Breast epithelium (tissue), 4 donors: ENCODE data around the gene CUEDC2. TPM values are rescaled to one million over a fixed set of nuclear protein-coding genes. Genes with fewer than 3 reads are reported as not detected.

ENCODE experiments used
- DNase-seq, 2 donors: peaks; one replicate each; pipeline ENCODE4 v3.0.0-alpha.2; 2019; ENCODE audit warnings: low spot score in 2 of 2
- H3K27ac ChIP-seq, 2 donors: fragments of 200-600 bp; sonication (generic) in 1 of 2; one replicate each; pipeline ENCODE4 v1.5.1; 2016 to 2019; ENCODE audit warnings: mild to moderate bottlenecking in 1 of 2
- H3K27me3 ChIP-seq, 2 donors: fragments of 200-600 bp; sonication (generic) in 1 of 2; one replicate each; pipeline versions ENCODE4 v1.5.1 to v1.6.0; 2017 to 2019; ENCODE audit warnings: control low read depth in 1 of 2, mild to moderate bottlenecking in 1 of 2
- H3K36me3 ChIP-seq: fragments of 200-600 bp; one replicate; pipeline ENCODE4 v1.5.1; 2019
- H3K4me1 ChIP-seq, 2 donors: fragments of 200-600 bp; sonication (generic); one replicate each; pipeline ENCODE4 v1.5.1; 2016 to 2019; ENCODE audit warnings: control low read depth in 1 of 2
- H3K4me3 ChIP-seq, 3 donors: fragments of 200-600 bp; sonication (generic); 1 replicate in 2 of 3; 2 replicates in 1 of 3; pipeline ENCODE4 v1.5.1; 2016 to 2019; ENCODE audit warnings: mild to moderate bottlenecking in 3 of 3, moderate library complexity in 2 of 3
- H3K9me3 ChIP-seq, 2 donors: fragments of 200-600 bp; sonication (generic) in 1 of 2; one replicate each; pipeline ENCODE4 v1.5.1; 2016 to 2019; ENCODE audit warnings: control low read depth in 1 of 2
- POLR2A ChIP-seq: fragments of 450-650 bp; IDR thresholded peaks from one replicate; pipeline ENCODE4 v1.6.1; 2016; ENCODE audit warnings: antibody characterized with exemption, mild to moderate bottlenecking, moderate library complexity
- POLR2AphosphoS5 ChIP-seq, 3 donors: sonication (generic); formaldehyde crosslinking; IDR thresholded peaks; one replicate each; pipeline ENCODE4 v1.6.1; 2017; ENCODE audit warnings: antibody characterized with exemption in 3 of 3
- intact Hi-C: fragments of 100-400 bp; cut with DNase I; formaldehyde crosslinking; loops from one replicate; pipeline ENCODE4 v1.15.1; 2023; ENCODE audit warnings: low total_unique reads
- total RNA-seq, 3 donors: library from RNA; depleted of rRNA; stranded (reverse); fragments of >200 nt; gene quantifications; one replicate each; pipeline ENCODE4 v1.1.0, GENCODE V29; 2016
- TF ChIP-seq, protein P1 (sequence below), 3 donors: fragments of 450-650 bp; IDR thresholded peaks; one replicate each; pipeline ENCODE4 v1.5.1; 2016 to 2017; ENCODE audit warnings: antibody characterized with exemption in 3 of 3, mild to moderate bottlenecking in 3 of 3, moderate library complexity in 3 of 3

Gene CUEDC2
- total RNA-seq, 3 donors from 2014 or later, result 49.8 to 54.4 (median 50.3) TPM

DNA sequence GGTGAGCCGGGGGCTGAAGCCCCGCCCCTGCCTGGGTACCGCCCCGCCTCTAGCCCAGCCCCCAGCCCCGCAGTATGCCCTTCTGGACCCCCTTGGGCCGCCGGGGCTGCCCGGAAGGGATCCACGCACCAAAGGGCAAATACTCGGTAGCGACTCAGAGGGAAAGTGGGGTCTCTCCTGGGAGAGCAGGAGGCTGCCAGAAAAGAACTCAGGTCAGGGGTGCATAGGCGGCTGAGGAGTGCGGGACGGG is 10.9 kb downstream of the CUEDC2 start:
- peaks cover 0 to 25% of the 10 kb centered on the region in 2 donors for H3K27me3 ChIP-seq
- no peaks in the 10 kb centered on the region for H3K9me3 ChIP-seq
- peak overlapping the region; percentile 88 to 96 for H3K27ac ChIP-seq
- TF ChIP-seq POLR2AphosphoS5 (IDR thresholded peaks at IDR 0.05) (no peak), POLR2A (no peak)
- TF ChIP-seq, protein P1, sequence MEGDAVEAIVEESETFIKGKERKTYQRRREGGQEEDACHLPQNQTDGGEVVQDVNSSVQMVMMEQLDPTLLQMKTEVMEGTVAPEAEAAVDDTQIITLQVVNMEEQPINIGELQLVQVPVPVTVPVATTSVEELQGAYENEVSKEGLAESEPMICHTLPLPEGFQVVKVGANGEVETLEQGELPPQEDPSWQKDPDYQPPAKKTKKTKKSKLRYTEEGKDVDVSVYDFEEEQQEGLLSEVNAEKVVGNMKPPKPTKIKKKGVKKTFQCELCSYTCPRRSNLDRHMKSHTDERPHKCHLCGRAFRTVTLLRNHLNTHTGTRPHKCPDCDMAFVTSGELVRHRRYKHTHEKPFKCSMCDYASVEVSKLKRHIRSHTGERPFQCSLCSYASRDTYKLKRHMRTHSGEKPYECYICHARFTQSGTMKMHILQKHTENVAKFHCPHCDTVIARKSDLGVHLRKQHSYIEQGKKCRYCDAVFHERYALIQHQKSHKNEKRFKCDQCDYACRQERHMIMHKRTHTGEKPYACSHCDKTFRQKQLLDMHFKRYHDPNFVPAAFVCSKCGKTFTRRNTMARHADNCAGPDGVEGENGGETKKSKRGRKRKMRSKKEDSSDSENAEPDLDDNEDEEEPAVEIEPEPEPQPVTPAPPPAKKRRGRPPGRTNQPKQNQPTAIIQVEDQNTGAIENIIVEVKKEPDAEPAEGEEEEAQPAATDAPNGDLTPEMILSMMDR (IDR thresholded peaks at IDR 0.05), result no peak
- no peaks in the 10 kb centered on the region for H3K36me3 ChIP-seq
- H3K4me3 ChIP-seq, result peak overlapping the region; percentile 83 to 94 (median 90)
- intact Hi-C loops, result no loop called here
- H3K4me1 ChIP-seq, result peaks cover 5 to 11% of the 10 kb centered on the region in 2 donors
- DNase-seq, result no peak

DNA sequence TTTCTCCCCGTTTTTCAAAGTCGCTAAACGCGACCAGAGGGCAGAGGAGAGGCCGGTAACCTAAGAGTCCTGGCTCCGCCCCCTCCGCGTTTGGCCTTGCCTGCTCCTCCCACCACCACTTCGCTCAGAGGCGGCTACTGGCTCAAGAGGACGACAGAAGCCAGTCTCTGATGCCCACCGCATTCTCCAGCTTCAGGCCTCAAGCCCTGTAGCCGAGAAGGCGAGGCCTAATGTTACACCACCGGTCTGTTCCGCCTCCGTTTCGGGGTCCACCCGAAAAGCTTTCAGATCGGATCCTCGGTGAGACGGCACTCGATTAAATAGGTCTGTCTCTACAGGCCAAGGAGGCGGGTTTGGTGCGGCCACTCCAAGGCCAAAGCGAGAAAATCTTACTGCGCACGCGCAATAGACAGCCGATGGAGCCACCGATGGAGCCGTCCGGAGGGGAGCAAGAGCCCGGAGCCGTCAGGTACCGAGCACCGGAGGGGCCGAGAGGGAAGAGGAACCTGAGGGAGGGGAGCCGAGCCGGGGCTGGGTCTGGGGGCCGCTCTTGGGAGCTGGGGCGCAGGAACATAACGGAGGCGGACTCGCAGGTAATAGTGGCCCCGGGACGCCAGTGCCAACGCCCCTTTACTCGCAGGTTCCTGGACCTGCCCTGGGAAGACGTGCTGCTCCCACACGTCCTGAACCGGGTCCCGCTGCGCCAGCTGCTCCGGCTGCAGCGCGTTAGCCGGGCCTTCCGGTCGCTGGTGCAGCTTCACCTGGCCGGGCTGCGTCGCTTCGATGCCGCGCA is 11.5 kb downstream of the CUEDC2 start, which contains the start of gene FBXL15:
Gene FBXL15 (plus strand): TSS at position 123 of the 793 bp plus-strand sequence. CDS start 294 bp downstream, at position 417.
- no peak for TF ChIP-seq POLR2A
- TF ChIP-seq POLR2AphosphoS5 (IDR thresholded peaks at IDR 0.05), result peak; percentile 46 to 67 (median 60)
- Histone ChIP-seq H3K27ac (peak within 1 kb of the TSS; percentile 88 to 96), H3K4me1 (peaks cover 5 to 11% of the 10 kb centered on the region in 2 donors), H3K27me3 (peaks cover 0 to 30% of the 10 kb centered on the region in 2 donors), H3K36me3 (no peaks in the 10 kb centered on the region), H3K9me3 (no peaks in the 10 kb centered on the region), H3K4me3 (peak within 1 kb of the TSS; percentile 83 to 94 (median 90))
- DNase-seq, result peak; percentile 97 to 98
- intact Hi-C loops, result no loop called here

DNA sequence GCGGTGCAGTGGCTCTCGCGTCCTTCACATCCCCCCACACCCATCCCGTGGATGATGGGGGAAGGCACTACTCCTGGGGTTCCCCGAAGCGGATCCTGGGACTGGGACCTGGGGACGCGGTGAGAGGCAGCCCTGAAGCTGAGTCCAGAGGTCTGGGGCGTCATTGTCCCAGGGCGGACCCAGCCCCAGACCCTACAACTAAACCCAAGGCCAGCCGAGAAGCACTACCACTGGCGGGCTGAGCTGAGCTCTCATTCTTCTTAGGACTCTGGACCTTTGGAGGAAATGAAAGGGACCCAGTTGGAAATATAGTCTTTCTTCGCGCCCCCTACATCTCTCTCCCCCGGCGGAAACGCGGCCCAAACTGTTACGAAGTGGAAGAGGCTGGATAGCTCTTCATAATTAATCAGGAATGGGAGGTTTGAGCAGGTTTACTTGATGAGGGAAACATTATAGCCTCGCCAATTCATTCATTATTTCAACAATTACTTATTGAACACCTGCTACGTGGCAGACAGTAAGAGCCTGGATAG is 12.1 kb downstream of the CUEDC2 start:
- Histone ChIP-seq H3K4me1 (peaks cover 5 to 11% of the 10 kb centered on the region in 2 donors), H3K27ac (peak overlapping the region; percentile 88 to 96), H3K36me3 (no peaks in the 10 kb centered on the region), H3K9me3 (no peaks in the 10 kb centered on the region), H3K27me3 (peaks cover 0 to 32% of the 10 kb centered on the region in 2 donors), H3K4me3 (peak overlapping the region; percentile 83 to 94 (median 90))
- intact Hi-C loops, result no loop called here
- no peak for TF ChIP-seq POLR2A
- TF ChIP-seq, protein P1 (IDR thresholded peaks at IDR 0.05), result no peak
- no peak for TF ChIP-seq POLR2AphosphoS5 (IDR thresholded peaks at IDR 0.05)
- no peak for DNase-seq

DNA sequence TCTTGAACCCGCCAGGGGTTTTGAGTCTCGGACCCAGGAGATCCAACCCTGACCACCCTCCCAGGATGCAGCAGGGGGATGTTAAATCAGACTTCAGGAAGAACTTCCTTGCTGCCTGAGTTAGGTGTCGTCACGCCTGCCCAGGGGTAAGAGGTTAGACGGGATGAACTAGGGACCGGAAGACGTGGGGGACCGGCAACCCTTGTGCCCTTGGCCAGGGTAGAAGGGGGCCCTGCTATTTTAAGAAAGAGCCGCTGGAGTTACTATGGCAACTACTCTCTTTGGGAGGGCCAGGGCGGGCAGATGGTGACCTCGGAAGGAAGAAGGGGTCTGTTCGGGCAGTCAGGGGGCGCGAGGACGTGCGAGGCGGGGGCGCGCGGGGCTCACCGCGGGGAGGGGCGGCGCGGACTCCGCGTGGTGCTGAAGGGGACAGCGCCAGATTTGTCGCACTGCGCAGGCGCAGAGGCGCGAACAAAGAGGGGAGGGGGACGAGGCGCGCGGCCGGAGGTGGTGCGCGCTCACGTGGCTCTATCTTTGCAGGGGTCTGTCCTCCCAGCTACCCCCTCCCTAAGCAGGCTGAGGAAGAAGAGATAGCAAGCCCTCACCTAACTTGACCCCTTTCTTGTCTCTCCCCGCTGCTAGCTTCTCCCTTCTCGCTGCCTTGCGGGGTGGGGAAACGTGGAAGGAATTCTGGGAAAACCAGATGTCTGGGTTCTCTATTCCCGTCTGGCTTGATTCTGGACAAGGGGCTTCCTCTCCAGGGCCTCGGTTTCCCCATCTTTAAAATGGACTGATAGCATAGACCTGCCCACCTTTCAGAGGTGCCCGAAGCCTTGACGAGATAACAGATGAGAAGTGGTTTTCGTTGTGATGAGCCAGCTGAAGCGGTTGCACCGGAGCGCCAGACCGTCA is 12.8 kb downstream of the CUEDC2 start:
- Histone ChIP-seq H3K9me3 (no peaks in the 10 kb centered on the region), H3K36me3 (no peaks in the 10 kb centered on the region), H3K4me1 (peaks cover 5 to 11% of the 10 kb centered on the region in 2 donors), H3K27ac (peak overlapping the region in 1 of 2 donors; percentile 96), H3K4me3 (peak overlapping the region; percentile 83 to 94 (median 90)), H3K27me3 (peaks cover 0 to 39% of the 10 kb centered on the region in 2 donors)
- no peak for DNase-seq
- TF ChIP-seq POLR2A (no peak), POLR2AphosphoS5 (IDR thresholded peaks at IDR 0.05) (no peak)
- TF ChIP-seq, protein P1 (IDR thresholded peaks at IDR 0.05), result no peak
- intact Hi-C loops, result no loop called here

DNA sequence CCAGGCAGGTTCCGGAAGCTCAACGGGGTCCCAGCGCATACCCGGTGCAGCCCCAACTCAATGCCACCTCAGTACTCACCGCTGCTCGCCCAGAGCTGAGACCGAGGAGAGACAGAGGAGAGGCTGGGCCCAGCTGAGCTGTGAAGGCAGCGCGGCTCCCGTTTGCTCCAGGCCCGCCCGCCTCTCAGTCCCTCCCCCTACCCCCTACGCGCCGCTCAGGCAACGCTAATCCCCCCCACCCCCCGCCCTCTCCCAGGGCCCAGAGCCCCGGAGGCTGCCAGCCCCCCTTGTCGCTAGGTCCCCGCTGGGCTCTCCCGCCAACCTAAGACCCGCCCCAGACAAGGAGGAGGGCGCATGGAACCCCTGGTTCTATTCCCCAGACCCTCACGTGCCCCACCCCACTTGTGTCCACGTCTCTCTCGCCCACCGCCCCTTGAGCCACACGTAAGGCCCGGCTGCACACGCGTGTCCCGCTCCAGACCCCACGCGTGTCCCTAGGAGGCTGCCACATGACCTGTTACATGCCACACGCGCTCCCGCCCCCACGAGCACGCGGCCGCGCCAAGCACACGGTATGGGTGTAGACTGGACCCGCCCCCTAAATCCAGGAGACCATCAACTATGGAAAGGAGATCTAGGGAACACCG is 13.6 kb downstream of the CUEDC2 start, which contains the start of gene PSD:
Gene PSD (minus strand): TSS at position 164 of the 647 bp plus-strand sequence. CDS start 1,747 bp downstream, outside the sequence.
- no peak for TF ChIP-seq POLR2AphosphoS5 (IDR thresholded peaks at IDR 0.05)
- TF ChIP-seq, protein P1 (IDR thresholded peaks at IDR 0.05), result no peak
- TF ChIP-seq POLR2A, result no peak
- peaks cover 0 to 44% of the 10 kb centered on the region in 2 donors for H3K27me3 ChIP-seq
- H3K4me3 ChIP-seq, result peak within 1 kb of the TSS; percentile 83 to 94 (median 90)
- H3K4me1 ChIP-seq, result peaks cover 5 to 11% of the 10 kb centered on the region in 2 donors
- no peaks in the 10 kb centered on the region for H3K36me3 ChIP-seq
- no peak for DNase-seq
- intact Hi-C loops, result no loop called here
- H3K27ac ChIP-seq, result no peak within 1 kb of the TSS
- H3K9me3 ChIP-seq, result no peaks in the 10 kb centered on the region
